ENCODE results near the gene CBY1.

Gene CBY1

DNA sequence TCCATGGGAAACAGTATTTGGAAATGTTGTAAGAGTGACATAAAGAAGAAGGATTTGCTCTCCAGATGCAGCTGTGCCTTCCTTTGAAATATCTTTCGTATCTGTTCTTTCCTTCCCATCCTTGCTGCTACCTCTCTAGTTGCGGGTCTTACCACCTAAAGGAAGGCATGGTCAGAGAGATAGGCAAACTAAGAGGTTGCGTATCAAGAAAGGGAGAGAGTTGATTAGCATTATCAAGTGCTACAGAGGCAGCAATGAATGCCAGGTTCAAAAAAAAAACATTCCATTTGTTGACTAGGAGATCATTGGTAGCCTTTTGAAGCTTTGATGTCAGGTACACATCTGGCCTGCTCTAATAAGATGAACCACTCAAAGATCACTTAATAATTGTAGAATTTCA, 53.9 kb downstream of the CBY1 start:
- Histone ChIP-seq H3K27ac (ENCODE audit: low read length) (no peak overlapping the region), H4K20me1 (ENCODE audit: insufficient read depth, low read length) (peaks cover 60% of the 10 kb centered on the region), H3F3A (ENCODE audit: insufficient read depth, low read length) (peaks cover 16% of the 10 kb centered on the region; the same call in 1 of the 2 replicates), H3K4me2 (ENCODE audit: low read depth, low read length) (no peak overlapping the region), H3K9me2 (replicated peaks; ENCODE audit: insufficient read depth, low read length) (no peaks in the 10 kb centered on the region), H2AFZ (ENCODE audit: low read length) (no peak overlapping the region), H3K27me3 (replicated peaks; ENCODE audit: insufficient read depth, low read length) (no peaks in the 10 kb centered on the region), H3K79me2 (ENCODE audit: low read length) (peaks cover 96% of the 10 kb centered on the region), H3K9me3 (replicated peaks; ENCODE audit: insufficient read depth, low read length) (no peaks in the 10 kb centered on the region), H3K4me1 (ENCODE audit: low read length) (peaks cover 27% of the 10 kb centered on the region), H3K4me3 (ENCODE audit: low read length) (no peak overlapping the region), H3K9ac (ENCODE audit: low read length) (no peak overlapping the region), H3K36me3 (replicated peaks; ENCODE audit: insufficient read depth, low read length) (peaks cover 7% of the 10 kb centered on the region; the same call in 1 of the 2 replicates)
- no peak for DNase-seq
- TF ChIP-seq EZH2phosphoT487 (IDR thresholded peaks at IDR 0.05; ENCODE audit: low read length) (no peak), CTCF (IDR thresholded peaks at IDR 0.05; ENCODE audit: low read length) (no peak)

GRCh38 chr22:38710866-38711265, 54.4 kb downstream of the CBY1 start:
- no peak for DNase-seq
- H2AFZ ChIP-seq (ENCODE audit: low read length): no peak overlapping the region
- peaks cover 63% of the 10 kb centered on the region for H4K20me1 ChIP-seq (ENCODE audit: insufficient read depth, low read length)
- H3K4me1 ChIP-seq (ENCODE audit: low read length): peaks cover 27% of the 10 kb centered on the region
- H3K79me2 ChIP-seq (ENCODE audit: low read length): peaks cover 100% of the 10 kb centered on the region
- H3K36me3 ChIP-seq (replicated peaks; ENCODE audit: insufficient read depth, low read length): peaks cover 7% of the 10 kb centered on the region; the same call in 1 of the 2 replicates
- no peak overlapping the region for H3K27ac ChIP-seq (ENCODE audit: low read length)
- no peaks in the 10 kb centered on the region for H3K9me2 ChIP-seq (replicated peaks; ENCODE audit: insufficient read depth, low read length)
- no peak overlapping the region for H3K4me2 ChIP-seq (ENCODE audit: low read depth, low read length)
- no peak overlapping the region for H3K4me3 ChIP-seq (ENCODE audit: low read length)
- no peaks in the 10 kb centered on the region for H3K9me3 ChIP-seq (replicated peaks; ENCODE audit: insufficient read depth, low read length)
- no peak for TF ChIP-seq EZH2phosphoT487 (IDR thresholded peaks at IDR 0.05; ENCODE audit: low read length)
- TF ChIP-seq CTCF (IDR thresholded peaks at IDR 0.05; ENCODE audit: low read length): no peak
- no peak for TF ChIP-seq EZH2 (optimal IDR thresholded peaks at IDR 0.05; ENCODE audit: low read depth, low read length)
- no peaks in the 10 kb centered on the region for H3K27me3 ChIP-seq (replicated peaks; ENCODE audit: insufficient read depth, low read length)
- no peak overlapping the region for H3K9ac ChIP-seq (ENCODE audit: low read length)
- peaks cover 16% of the 10 kb centered on the region; the same call in 1 of the 2 replicates for H3F3A ChIP-seq (ENCODE audit: insufficient read depth, low read length)

DNA sequence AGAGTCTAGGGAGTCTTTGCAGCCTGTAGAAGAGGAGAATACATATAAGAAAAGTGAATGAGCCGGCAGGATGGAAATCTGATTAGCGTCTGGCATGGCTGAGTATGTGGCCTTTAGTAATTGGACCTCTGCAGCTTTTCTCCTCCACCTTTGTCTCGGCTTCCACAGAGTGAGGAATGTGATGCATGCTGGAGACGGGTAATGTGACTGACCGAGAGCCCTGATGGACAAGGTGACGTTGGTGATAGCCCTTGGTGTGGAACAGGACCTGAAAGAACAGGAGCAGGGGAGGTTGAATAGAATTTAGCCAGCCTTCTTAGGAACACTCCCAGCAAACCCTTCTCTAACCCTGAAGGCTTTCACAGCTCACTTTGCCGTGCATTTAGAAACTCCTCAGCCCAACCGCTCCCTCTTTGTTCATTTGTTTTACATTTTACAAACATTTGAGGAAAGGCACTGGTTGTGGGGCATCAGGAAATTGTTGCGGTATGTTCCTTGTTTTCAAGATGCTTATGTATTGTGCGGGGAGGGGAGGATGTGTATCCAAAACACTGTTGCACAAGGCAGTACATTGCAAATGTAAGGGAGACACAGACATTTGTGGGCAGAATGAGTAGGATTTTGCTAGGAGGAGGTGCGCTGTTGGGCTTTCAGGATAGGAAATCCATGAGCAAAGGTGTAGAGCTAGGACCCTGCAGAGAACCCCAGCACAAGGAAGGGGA, 56.2 kb downstream of the CBY1 start:
- Histone ChIP-seq H3K4me1 (ENCODE audit: low read length) (peaks cover 26% of the 10 kb centered on the region), H3K36me3 (replicated peaks; ENCODE audit: insufficient read depth, low read length) (peaks cover 7% of the 10 kb centered on the region; the same call in 1 of the 2 replicates), H3K9ac (ENCODE audit: low read length) (no peak overlapping the region), H3K4me2 (ENCODE audit: low read depth, low read length) (no peak overlapping the region), H3K27ac (ENCODE audit: low read length) (no peak overlapping the region), H3K9me3 (replicated peaks; ENCODE audit: insufficient read depth, low read length) (no peaks in the 10 kb centered on the region), H3K79me2 (ENCODE audit: low read length) (peaks cover 100% of the 10 kb centered on the region), H3K4me3 (ENCODE audit: low read length) (no peak overlapping the region), H2AFZ (ENCODE audit: low read length) (no peak overlapping the region), H4K20me1 (ENCODE audit: insufficient read depth, low read length) (peaks cover 73% of the 10 kb centered on the region), H3K9me2 (replicated peaks; ENCODE audit: insufficient read depth, low read length) (no peaks in the 10 kb centered on the region), H3F3A (ENCODE audit: insufficient read depth, low read length) (0 out of 2 replicates have a peak, but pooled peaks cover 5% of the 10 kb centered on the region), H3K27me3 (replicated peaks; ENCODE audit: insufficient read depth, low read length) (no peaks in the 10 kb centered on the region)
- no peak for TF ChIP-seq EZH2phosphoT487 (IDR thresholded peaks at IDR 0.05; ENCODE audit: low read length)
- TF ChIP-seq EZH2 (optimal IDR thresholded peaks at IDR 0.05; ENCODE audit: low read depth, low read length): no peak
- no peak for TF ChIP-seq CTCF (IDR thresholded peaks at IDR 0.05; ENCODE audit: low read length)
- no peak for DNase-seq

Measured in MM.1S (cell line).